Measurements from ENCODE around the gene ARID3B. TPM values are rescaled to one million over a fixed set of nuclear protein-coding genes. Genes with fewer than 3 reads are reported as not detected.

ARID3B gene
- total and polyA plus RNA-seq, 2 of the 13 experiments (the other 11 are each of a cell fraction or from before 2014, with no cell fraction given), result 5.3 to 12.8 TPM

GRCh38 chr15:74541494-74542165 is 610 bp downstream of the ARID3B start (continued):
- TF ChIP-seq, protein P1, sequence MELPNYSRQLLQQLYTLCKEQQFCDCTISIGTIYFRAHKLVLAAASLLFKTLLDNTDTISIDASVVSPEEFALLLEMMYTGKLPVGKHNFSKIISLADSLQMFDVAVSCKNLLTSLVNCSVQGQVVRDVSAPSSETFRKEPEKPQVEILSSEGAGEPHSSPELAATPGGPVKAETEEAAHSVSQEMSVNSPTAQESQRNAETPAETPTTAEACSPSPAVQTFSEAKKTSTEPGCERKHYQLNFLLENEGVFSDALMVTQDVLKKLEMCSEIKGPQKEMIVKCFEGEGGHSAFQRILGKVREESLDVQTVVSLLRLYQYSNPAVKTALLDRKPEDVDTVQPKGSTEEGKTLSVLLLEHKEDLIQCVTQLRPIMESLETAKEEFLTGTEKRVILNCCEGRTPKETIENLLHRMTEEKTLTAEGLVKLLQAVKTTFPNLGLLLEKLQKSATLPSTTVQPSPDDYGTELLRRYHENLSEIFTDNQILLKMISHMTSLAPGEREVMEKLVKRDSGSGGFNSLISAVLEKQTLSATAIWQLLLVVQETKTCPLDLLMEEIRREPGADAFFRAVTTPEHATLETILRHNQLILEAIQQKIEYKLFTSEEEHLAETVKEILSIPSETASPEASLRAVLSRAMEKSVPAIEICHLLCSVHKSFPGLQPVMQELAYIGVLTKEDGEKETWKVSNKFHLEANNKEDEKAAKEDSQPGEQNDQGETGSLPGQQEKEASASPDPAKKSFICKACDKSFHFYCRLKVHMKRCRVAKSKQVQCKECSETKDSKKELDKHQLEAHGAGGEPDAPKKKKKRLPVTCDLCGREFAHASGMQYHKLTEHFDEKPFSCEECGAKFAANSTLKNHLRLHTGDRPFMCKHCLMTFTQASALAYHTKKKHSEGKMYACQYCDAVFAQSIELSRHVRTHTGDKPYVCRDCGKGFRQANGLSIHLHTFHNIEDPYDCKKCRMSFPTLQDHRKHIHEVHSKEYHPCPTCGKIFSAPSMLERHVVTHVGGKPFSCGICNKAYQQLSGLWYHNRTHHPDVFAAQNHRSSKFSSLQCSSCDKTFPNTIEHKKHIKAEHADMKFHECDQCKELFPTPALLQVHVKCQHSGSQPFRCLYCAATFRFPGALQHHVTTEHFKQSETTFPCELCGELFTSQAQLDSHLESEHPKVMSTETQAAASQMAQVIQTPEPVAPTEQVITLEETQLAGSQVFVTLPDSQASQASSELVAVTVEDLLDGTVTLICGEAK (IDR thresholded peaks at IDR 0.05), result no peak
- TF ChIP-seq, protein P1 (CRISPR knock-in tag; IDR thresholded peaks at IDR 0.05), result no peak
- TF ChIP-seq TEAD3 (CRISPR knock-in tag; optimal IDR thresholded peaks at IDR 0.05; ENCODE audit: borderline replicate concordance), result peak; percentile 8
- TF ChIP-seq, protein P2, sequence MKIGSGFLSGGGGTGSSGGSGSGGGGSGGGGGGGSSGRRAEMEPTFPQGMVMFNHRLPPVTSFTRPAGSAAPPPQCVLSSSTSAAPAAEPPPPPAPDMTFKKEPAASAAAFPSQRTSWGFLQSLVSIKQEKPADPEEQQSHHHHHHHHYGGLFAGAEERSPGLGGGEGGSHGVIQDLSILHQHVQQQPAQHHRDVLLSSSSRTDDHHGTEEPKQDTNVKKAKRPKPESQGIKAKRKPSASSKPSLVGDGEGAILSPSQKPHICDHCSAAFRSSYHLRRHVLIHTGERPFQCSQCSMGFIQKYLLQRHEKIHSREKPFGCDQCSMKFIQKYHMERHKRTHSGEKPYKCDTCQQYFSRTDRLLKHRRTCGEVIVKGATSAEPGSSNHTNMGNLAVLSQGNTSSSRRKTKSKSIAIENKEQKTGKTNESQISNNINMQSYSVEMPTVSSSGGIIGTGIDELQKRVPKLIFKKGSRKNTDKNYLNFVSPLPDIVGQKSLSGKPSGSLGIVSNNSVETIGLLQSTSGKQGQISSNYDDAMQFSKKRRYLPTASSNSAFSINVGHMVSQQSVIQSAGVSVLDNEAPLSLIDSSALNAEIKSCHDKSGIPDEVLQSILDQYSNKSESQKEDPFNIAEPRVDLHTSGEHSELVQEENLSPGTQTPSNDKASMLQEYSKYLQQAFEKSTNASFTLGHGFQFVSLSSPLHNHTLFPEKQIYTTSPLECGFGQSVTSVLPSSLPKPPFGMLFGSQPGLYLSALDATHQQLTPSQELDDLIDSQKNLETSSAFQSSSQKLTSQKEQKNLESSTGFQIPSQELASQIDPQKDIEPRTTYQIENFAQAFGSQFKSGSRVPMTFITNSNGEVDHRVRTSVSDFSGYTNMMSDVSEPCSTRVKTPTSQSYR (CRISPR knock-in tag; IDR thresholded peaks at IDR 0.05; ENCODE audit: borderline replicate concordance), result peak; percentile 50; the same call in 1 of the 2 replicates
- TF ChIP-seq ZNF605 (CRISPR knock-in tag; IDR thresholded peaks at IDR 0.05), result 0 out of 2 replicates have a peak, but pooled peaks have one; percentile 48
- TF ChIP-seq PCBP2 (optimal IDR thresholded peaks at IDR 0.05; ENCODE audit: low read depth, low read length, poor library complexity, severe bottlenecking), result peak; percentile 30

All from HepG2 (cell line).